Hematopoietic multipotent progenitor cell treated with erythropoietin and hydrocortisone succinate and interleukin-3 and kit ligand, for 6 days (in vitro differentiated cells): ENCODE measurements around the gene GNG2.
"Not testable (repeated sequence)": the region's sequence is repeated elsewhere in the genome, so short reads cannot be mapped to it uniquely, and the experiment has no call there.

Source experiments
- DNase-seq: peaks from one replicate; pipeline ENCODE4 v3.0.0-alpha.2; 2015

GNG2 gene

GRCh38 chr14:51895375-51895774 is 35.0 kb downstream of the GNG2 start:
- no peak for DNase-seq

GRCh38 chr14:51897791-51898355 is 37.5 kb downstream of the GNG2 start:
- DNase-seq: no peak

GRCh38 chr14:51901475-51902024 is 41.1 kb downstream of the GNG2 start:
- DNase-seq: no peak

- DNase-seq: not testable (repeated sequence)
Observed at GRCh38 chr14:51905656-51906121, 45.3 kb downstream of the GNG2 start.

- no peak for DNase-seq
Observed at GRCh38 chr14:51908086-51908485, 47.7 kb downstream of the GNG2 start.

GRCh38 chr14:51912112-51912786 is 51.8 kb downstream of the GNG2 start:
- DNase-seq: no peak

- DNase-seq: no peak
Observed at GRCh38 chr14:51914310-51914709, 53.9 kb downstream of the GNG2 start.

GRCh38 chr14:51917193-51917592 is 56.8 kb downstream of the GNG2 start:
- DNase-seq: no peak

- DNase-seq: peak; percentile 30
Observed at GRCh38 chr14:51921026-51921425, 60.6 kb downstream of the GNG2 start.

GRCh38 chr14:51922624-51923023 is 62.2 kb downstream of the GNG2 start:
- DNase-seq: no peak

- no peak for DNase-seq
Observed at GRCh38 chr14:51924600-51924999, 64.2 kb downstream of the GNG2 start.

GRCh38 chr14:51925980-51926379 is 65.6 kb downstream of the GNG2 start:
- no peak for DNase-seq

- DNase-seq: no peak
Observed at GRCh38 chr14:51926449-51926848, 66.0 kb downstream of the GNG2 start.

GRCh38 chr14:51928568-51928967 is 68.2 kb downstream of the GNG2 start:
- DNase-seq: no peak

- no peak for DNase-seq
Observed at GRCh38 chr14:51929166-51929565, 68.8 kb downstream of the GNG2 start.

GRCh38 chr14:51929910-51930682 is 69.7 kb downstream of the GNG2 start:
- DNase-seq: no peak

GRCh38 chr14:51931308-51931707 is 70.9 kb downstream of the GNG2 start:
- DNase-seq: no peak

GRCh38 chr14:51933191-51933590 is 72.8 kb downstream of the GNG2 start:
- no peak for DNase-seq

GRCh38 chr14:51938137-51938536 is 77.7 kb downstream of the GNG2 start:
- no peak for DNase-seq

GRCh38 chr14:51938821-51939220 is 78.4 kb downstream of the GNG2 start:
- DNase-seq: no peak

- no peak for DNase-seq
Observed at GRCh38 chr14:51939226-51939625, 78.8 kb downstream of the GNG2 start.

GRCh38 chr14:51939755-51940301 is 79.4 kb downstream of the GNG2 start:
- DNase-seq: no peak

GRCh38 chr14:51942971-51943370 is 82.6 kb downstream of the GNG2 start:
- no peak for DNase-seq
